Mesenteric fat pad (tissue), 1 donor: ENCODE results near the gene CREBBP. TPM values are rescaled to one million over a fixed set of nuclear protein-coding genes. Genes with fewer than 3 reads are reported as not detected.

Source experiments
- DNase-seq: peaks from one replicate; pipeline ENCODE4 v3.0.0-alpha.2; 2020; ENCODE audit warnings: low spot score
- total RNA-seq: library from RNA; stranded (reverse); fragmentation: NEBNext Ultra II Directional; extraction: Animal tissue kit (Norgen Biotek cat#: 25700); gene quantifications from one replicate; pipeline ENCODE4 v1.2.1, GENCODE V29; 2021
- donor health status: DM: yes; HTN: yes; CAD: no.

The CREBBP gene
- total RNA-seq, 1 donor from 2014 or later: 67.0 TPM

DNA sequence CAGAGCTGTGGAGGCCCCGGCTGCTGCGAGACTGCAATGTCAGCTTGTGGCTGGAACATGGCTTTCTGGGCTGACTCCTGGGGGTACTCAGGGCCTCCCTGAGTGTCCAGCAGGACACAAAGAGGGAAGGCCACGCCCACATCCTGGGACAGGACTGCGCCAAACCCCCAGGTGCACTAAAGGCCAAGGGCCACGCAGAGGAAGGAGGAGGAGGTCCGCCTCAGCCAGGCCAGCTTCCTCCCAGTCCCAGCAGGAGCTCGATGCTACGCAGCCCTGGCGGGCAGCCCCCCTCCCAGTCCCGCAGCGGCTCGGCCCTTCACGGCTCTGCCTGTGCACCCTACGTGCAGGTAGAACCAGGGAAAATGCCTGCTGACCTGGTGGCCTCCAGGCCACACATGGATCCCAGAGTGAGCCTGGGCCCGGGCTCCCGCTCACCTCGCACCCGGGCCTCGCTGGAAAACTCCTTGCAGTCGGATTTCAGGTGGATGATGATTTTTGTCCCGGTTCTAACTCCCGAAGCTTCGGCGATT, 204.8 kb downstream of the CREBBP start:
- DNase-seq: no peak

Other genes starting within 250 kb of the CREBBP start
- gene DNASE1, start 226.0 kb downstream of the CREBBP start, total RNA-seq: 4.3 TPM
- 85.9 TPM for gene TRAP1, start 163.2 kb downstream of the CREBBP start, total RNA-seq
- 11.7 TPM for gene ADCY9, start 235.7 kb upstream of the CREBBP start, total RNA-seq